ENCODE measurements around the gene CLN3.
"Not testable (repeated sequence)": the region's sequence is repeated elsewhere in the genome, so short reads cannot be mapped to it uniquely, and the experiment has no call there.

The CLN3 gene

DNA sequence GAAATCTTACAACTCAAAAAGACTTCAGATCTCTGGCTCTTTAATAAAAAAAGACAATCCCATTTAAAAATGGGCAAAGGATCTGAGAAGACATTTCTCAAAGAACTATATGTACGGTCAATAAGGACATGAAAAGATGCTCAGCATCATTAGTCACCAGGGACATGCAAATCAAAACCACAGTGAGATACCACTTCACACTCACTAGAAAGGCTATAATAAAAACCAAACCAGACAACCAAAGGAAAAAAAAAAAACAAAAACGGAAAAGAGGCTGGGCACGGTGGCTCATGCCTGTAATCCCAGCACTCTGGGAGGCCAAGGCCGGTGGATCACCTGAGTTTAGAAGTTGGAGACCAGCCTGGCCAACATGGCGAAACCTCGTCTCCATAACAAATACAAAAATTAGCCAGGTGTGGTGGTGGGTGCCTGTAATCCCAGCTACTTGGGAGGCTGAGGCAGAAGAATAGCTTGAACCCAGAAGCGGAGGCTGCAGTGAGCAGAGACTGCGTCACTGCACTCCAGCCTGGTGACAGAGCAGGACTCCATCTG is 18.1 kb downstream of the CLN3 start:
- DNase-seq (ENCODE audit: low spot score in 2 of 2) (no peak), ATAC-seq (replicated peaks; ENCODE audit: extremely low read depth, poor library complexity, severe bottlenecking) (peak; percentile 43)
- Mint-ChIP-seq H3K4me3 (no peak overlapping the region), H3K36me3 (ENCODE audit: insufficient read depth) (peaks cover 36% of the 10 kb centered on the region), H3K27ac (ENCODE audit: low read depth) (peak overlapping the region; percentile 84), H3K4me1 (peaks cover 14% of the 10 kb centered on the region), H3K9me3 (no peaks in the 10 kb centered on the region), H3K27me3 (no peaks in the 10 kb centered on the region)

DNA sequence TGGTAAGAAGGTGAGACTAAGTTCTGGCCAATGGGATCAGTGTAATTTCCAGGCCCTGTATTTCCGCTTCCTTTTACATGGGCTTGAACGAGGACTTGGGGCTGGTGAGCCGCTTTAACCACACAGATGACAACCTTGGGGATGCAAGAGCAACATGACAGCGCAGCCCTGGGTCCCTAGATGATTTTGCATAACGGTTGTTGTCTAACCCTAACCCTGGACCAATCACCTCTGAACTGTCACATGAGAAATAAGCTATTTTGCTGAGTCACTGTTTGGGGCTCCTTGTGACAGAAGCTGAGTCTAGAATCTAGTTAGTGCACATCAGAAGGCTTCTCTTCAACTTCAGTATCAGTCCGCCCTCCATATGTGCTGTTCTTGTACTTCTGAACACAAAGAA is 44.8 kb downstream of the CLN3 start:
- H3K36me3 Mint-ChIP-seq (ENCODE audit: insufficient read depth): not testable (repeated sequence)

DNA sequence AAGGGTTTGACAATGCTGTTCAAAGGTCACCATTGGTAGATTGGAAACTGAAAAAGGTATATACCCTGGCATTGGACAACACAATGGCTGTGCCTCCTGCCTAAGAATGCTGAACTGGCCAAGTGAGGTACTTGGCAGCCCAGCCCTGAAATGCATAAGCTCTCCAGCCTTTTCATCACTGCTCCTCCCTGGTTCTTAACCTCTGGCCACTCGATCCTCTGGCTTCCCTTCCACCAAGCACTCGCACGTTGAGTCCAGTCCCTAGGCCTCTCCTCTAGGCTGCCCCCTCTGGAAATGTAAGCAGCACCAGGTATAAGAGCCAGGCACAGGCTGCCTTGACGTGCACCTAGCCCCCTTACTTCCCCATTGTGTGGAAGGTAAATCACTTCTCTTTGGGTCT is 45.5 kb downstream of the CLN3 start:
- H3K4me3 Mint-ChIP-seq; DNase-seq (ENCODE audit: low spot score in 2 of 2); H3K36me3 Mint-ChIP-seq (ENCODE audit: insufficient read depth); ATAC-seq (replicated peaks; ENCODE audit: extremely low read depth, poor library complexity, severe bottlenecking); H3K27me3 Mint-ChIP-seq; H3K9me3 Mint-ChIP-seq; H3K27ac Mint-ChIP-seq (ENCODE audit: low read depth); H3K4me1 Mint-ChIP-seq: not testable (repeated sequence)

More for the DNA sequence above, 44.8 kb downstream of the CLN3 start:
- not testable (repeated sequence) for H3K4me3 Mint-ChIP-seq; ATAC-seq (replicated peaks; ENCODE audit: extremely low read depth, poor library complexity, severe bottlenecking); DNase-seq (ENCODE audit: low spot score in 2 of 2); H3K27me3 Mint-ChIP-seq; H3K4me1 Mint-ChIP-seq; H3K27ac Mint-ChIP-seq (ENCODE audit: low read depth); H3K9me3 Mint-ChIP-seq

DNA sequence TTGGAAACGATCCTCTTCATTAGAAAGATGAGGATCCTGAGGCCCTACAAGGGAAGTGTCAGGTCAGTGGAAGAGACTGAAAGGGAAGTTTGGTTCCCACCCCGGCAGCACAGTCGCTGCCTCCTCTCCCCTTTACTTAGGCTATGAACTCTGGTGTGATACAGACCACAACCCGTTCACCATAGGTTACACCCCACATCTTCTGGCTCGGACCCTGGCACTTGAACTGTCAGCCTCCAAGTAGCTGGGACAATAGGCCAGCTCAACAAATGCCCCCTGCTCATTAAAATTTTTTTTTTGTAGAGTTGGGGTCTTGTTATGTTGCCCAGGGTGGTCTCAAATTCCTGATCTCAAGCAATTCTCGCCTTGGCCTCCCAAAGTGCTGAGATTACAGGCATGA is 47.9 kb downstream of the CLN3 start:
- not testable (repeated sequence) for H3K4me1 Mint-ChIP-seq; H3K9me3 Mint-ChIP-seq; H3K36me3 Mint-ChIP-seq (ENCODE audit: insufficient read depth); H3K4me3 Mint-ChIP-seq; ATAC-seq (replicated peaks; ENCODE audit: extremely low read depth, poor library complexity, severe bottlenecking); H3K27ac Mint-ChIP-seq (ENCODE audit: low read depth); DNase-seq (ENCODE audit: low spot score in 2 of 2); H3K27me3 Mint-ChIP-seq

DNA sequence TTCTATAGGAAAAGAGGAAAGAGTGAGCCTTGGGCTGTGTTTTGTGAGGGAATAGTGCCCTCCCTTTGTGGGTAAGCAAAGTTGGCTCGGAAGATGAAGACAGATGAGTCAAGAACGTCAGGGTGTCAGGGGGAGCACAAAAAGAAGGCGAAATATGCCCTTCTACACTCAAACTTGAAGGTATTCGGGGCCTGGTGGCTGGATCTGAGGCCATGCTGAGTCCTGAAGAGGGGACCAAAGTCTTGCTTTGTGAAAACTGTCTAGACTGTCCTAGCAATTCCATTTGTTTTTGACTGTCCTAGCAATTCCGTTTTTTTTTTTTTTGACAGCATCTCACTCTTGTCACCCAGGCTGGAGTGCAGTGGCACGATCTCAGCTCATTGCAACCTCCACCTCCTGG is 53.0 kb downstream of the CLN3 start:
- H3K27ac Mint-ChIP-seq (ENCODE audit: low read depth); H3K4me3 Mint-ChIP-seq; H3K4me1 Mint-ChIP-seq; H3K36me3 Mint-ChIP-seq (ENCODE audit: insufficient read depth); ATAC-seq (replicated peaks; ENCODE audit: extremely low read depth, poor library complexity, severe bottlenecking); DNase-seq (ENCODE audit: low spot score in 2 of 2); H3K9me3 Mint-ChIP-seq; H3K27me3 Mint-ChIP-seq: not testable (repeated sequence)

DNA sequence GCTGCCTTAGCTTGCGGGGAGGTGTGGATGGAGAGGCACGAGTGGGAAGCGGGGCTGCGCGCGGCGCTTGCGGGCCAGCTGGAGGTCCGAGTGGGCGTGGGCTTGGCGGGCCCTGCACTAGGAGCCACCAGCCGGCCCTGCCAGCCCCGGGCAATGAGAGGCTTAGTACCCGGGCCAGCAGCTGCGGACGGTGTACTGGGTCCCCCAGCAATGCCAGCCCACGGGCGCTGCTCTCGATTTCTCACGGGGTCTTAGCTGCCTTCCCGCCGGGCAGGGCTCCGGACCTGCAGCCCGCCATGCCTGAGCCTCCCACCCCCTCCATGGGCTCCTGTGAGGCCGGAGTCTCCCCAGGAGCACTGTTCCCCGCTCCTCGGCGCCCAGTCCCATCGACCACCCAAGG is 56.5 kb downstream of the CLN3 start:
- not testable (repeated sequence) for ATAC-seq (replicated peaks; ENCODE audit: extremely low read depth, poor library complexity, severe bottlenecking); DNase-seq (ENCODE audit: low spot score in 2 of 2); H3K36me3 Mint-ChIP-seq (ENCODE audit: insufficient read depth); H3K9me3 Mint-ChIP-seq; H3K4me3 Mint-ChIP-seq; H3K27ac Mint-ChIP-seq (ENCODE audit: low read depth); H3K4me1 Mint-ChIP-seq; H3K27me3 Mint-ChIP-seq
